Measurements from ENCODE around the gene LRFN2.

Gene LRFN2

DNA sequence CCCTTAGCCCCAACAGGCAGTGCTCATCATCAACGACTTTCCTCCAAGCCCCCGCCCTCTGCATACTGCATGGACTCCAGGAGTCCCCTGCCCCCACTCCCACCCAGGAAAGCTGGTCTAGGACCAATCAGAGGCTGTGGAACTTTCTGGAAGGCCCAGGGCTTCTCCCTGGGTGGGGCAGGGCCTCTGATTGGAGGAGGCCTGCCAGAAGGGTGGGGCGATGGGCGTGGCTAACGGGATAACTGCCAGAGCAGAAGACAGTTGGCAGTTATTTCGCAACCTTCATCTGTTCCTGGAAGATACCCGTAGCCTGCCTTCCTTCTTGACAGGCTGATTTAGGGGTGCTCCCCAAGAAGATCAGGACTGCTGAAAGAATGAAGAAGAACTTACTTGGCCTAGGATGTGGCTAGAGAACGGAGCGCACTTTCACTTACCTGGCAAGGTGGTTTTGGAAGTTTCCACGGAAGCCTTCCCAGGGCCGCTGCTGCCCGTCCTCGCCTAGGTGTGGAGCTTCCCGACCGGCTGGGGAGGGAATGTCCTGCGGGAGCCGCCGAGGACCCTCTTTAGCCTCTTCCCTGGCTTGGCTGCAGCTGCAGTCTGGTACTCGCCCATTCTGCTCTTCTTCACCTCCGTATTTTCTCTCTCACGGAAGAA is 209.0 kb downstream of the LRFN2 start:
- FAIRE-seq = no peak
- no peak for DNase-seq (ENCODE audit: insufficient read length, low spot score)
- TF ChIP-seq POU2F2 (IDR thresholded peaks at IDR 0.05; ENCODE audit: low read depth, low read length) (no peak), POLR2A (IDR thresholded peaks at IDR 0.05; ENCODE audit: low read depth, low read length) (no peak), TAF1 (IDR thresholded peaks at IDR 0.05; ENCODE audit: low read depth, low read length) (no peak), PAX5 (IDR thresholded peaks at IDR 0.05; ENCODE audit: insufficient read depth, low read length, severe bottlenecking) (no peak), SPI1 (IDR thresholded peaks at IDR 0.05; ENCODE audit: low read depth, low read length) (no peak), POLR2AphosphoS5 (IDR thresholded peaks at IDR 0.05; ENCODE audit: low read depth, low read length) (no peak)

DNA sequence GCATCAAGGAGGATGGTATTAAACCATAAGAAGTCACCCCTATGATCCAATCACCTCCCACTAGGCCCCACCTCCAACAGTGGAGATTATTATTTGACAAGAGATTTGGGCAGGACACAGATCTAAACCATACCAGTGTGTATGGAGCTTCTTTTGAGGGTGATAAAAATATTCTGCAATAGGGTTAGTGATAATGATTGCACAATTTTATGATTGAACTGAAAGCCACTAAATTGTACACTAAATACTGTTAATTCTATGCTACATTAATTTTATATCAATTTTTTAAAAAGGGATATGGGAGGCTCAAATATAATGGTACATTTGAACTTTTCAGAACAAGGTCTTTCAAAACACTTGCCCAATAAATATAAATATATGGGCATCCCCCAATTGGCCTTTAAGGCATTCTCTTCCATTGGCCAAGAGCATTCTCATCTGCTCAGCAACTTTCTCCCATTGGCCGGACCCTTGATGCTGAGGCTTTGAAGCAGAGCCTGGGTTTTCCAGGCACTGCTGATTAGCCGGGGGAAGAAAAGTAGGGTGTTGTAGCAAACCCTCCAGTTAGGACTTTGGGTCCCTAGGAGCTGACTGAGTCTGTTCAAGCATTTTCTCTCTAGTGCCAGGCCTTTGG is 209.9 kb downstream of the LRFN2 start:
- no peak for FAIRE-seq

DNA sequence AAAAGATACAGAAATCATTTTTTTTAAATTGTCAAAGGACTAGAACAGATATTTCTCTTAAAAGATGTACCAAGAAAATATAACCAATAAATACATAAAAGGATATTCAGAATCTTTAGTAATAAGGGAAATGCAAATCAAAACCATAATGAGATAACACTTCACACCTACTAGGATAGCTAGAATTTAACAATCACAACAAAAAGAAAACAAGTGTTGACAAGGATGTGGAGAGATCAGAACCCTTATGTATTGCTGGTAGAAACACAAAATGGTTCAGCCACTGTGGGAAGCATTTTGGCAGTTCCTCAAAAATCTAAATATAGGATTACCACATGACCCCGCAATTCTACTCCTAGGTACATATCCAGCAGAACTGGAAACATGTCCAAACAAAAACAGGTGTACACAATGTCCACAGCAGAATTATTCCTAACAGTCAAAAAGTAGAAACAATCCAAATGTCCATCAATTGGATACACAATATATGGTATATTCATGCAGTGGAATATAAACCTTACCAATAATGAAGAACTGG is 211.0 kb downstream of the LRFN2 start:
- FAIRE-seq = no peak
- no peak for DNase-seq (ENCODE audit: insufficient read length, low spot score)
- TF ChIP-seq POU2F2 (IDR thresholded peaks at IDR 0.05; ENCODE audit: low read depth, low read length) (no peak), POLR2A (IDR thresholded peaks at IDR 0.05; ENCODE audit: low read depth, low read length) (no peak), PAX5 (IDR thresholded peaks at IDR 0.05; ENCODE audit: insufficient read depth, low read length, severe bottlenecking) (no peak), TAF1 (IDR thresholded peaks at IDR 0.05; ENCODE audit: low read depth, low read length) (no peak), POLR2AphosphoS5 (IDR thresholded peaks at IDR 0.05; ENCODE audit: low read depth, low read length) (no peak), SPI1 (IDR thresholded peaks at IDR 0.05; ENCODE audit: low read depth, low read length) (no peak)

More for the DNA sequence above, 209.9 kb downstream of the LRFN2 start:
- DNase-seq (ENCODE audit: insufficient read length, low spot score) = no peak
- TF ChIP-seq POU2F2 (IDR thresholded peaks at IDR 0.05; ENCODE audit: low read depth, low read length) (no peak), PAX5 (IDR thresholded peaks at IDR 0.05; ENCODE audit: insufficient read depth, low read length, severe bottlenecking) (no peak), POLR2A (IDR thresholded peaks at IDR 0.05; ENCODE audit: low read depth, low read length) (no peak), POLR2AphosphoS5 (IDR thresholded peaks at IDR 0.05; ENCODE audit: low read depth, low read length) (no peak), SPI1 (IDR thresholded peaks at IDR 0.05; ENCODE audit: low read depth, low read length) (no peak), TAF1 (IDR thresholded peaks at IDR 0.05; ENCODE audit: low read depth, low read length) (no peak)

DNA sequence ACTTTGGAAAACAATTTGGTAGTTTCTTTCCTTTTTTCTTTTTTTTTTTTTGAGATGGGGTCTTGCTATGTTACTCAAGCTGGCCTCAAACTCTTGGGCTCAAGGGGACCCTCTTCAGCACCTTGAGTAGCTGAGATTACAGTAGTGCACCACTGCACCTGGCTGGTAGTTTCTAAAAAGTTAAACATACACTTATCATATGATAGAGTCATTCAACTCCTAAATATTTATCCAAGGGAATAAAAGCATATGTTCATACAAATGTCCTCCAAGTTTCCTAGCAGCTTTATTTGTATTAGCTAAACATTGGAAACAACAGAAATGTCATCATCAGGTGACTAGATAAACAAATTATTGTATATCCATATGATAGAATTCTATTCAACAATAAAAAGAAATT is 213.9 kb downstream of the LRFN2 start:
- FAIRE-seq (no peak), DNase-seq (ENCODE audit: insufficient read length, low spot score) (no peak)
- TF ChIP-seq POLR2A (IDR thresholded peaks at IDR 0.05; ENCODE audit: low read depth, low read length) (no peak), POU2F2 (IDR thresholded peaks at IDR 0.05; ENCODE audit: low read depth, low read length) (no peak), TAF1 (IDR thresholded peaks at IDR 0.05; ENCODE audit: low read depth, low read length) (no peak), POLR2AphosphoS5 (IDR thresholded peaks at IDR 0.05; ENCODE audit: low read depth, low read length) (no peak), PAX5 (IDR thresholded peaks at IDR 0.05; ENCODE audit: insufficient read depth, low read length, severe bottlenecking) (no peak), SPI1 (IDR thresholded peaks at IDR 0.05; ENCODE audit: low read depth, low read length) (no peak)

DNA sequence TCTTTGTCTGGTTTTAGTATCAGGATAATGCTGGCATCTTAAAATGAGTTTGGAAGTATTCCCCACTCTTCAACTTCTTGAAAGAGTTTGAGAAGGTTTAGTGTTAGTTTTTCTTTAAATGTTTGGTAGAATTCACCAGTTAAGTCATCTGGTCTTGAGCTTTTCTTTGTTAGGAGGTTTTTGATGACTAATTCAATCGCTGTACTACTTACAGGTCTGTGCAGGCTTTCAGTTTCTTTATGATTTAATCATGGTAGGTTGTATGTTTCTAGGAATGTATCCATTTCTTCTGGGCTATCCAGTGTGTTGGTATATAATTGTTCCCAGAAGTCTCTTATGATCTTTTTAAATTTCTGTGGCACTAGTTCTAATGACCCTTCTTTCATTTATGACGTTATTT is 215.5 kb downstream of the LRFN2 start:
- no peak for TF ChIP-seq PAX5 (IDR thresholded peaks at IDR 0.05; ENCODE audit: insufficient read depth, low read length, severe bottlenecking)
- no peak for TF ChIP-seq POLR2AphosphoS5 (IDR thresholded peaks at IDR 0.05; ENCODE audit: low read depth, low read length)
- no peak for TF ChIP-seq POU2F2 (IDR thresholded peaks at IDR 0.05; ENCODE audit: low read depth, low read length)
- TF ChIP-seq POLR2A (IDR thresholded peaks at IDR 0.05; ENCODE audit: low read depth, low read length) = no peak
- TF ChIP-seq SPI1 (IDR thresholded peaks at IDR 0.05; ENCODE audit: low read depth, low read length) = no peak
- no peak for TF ChIP-seq TAF1 (IDR thresholded peaks at IDR 0.05; ENCODE audit: low read depth, low read length)
- DNase-seq (ENCODE audit: insufficient read length, low spot score) (no peak), FAIRE-seq (no peak)

DNA sequence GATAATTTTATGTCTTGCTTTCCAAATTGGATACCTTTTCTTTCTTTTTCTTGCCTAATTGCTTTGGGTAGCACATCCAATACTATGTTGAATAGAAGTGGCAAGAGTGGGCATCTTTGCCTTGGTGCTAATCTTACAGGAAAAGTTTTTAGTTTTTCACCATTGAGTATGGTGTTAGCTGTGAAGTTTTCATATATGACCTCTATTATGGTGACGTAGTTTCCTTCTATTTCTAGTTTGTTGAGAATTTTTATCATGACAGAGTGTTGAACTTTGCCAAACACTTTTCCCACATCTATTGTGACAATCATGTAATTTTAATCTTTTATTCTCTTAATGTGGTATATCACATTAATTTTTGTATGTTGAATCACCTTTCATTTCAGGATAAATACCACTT is 216.1 kb downstream of the LRFN2 start:
- FAIRE-seq (no peak), DNase-seq (ENCODE audit: insufficient read length, low spot score) (no peak)
- TF ChIP-seq POLR2AphosphoS5 (IDR thresholded peaks at IDR 0.05; ENCODE audit: low read depth, low read length) = no peak
- TF ChIP-seq POU2F2 (IDR thresholded peaks at IDR 0.05; ENCODE audit: low read depth, low read length) = no peak
- no peak for TF ChIP-seq SPI1 (IDR thresholded peaks at IDR 0.05; ENCODE audit: low read depth, low read length)
- TF ChIP-seq POLR2A (IDR thresholded peaks at IDR 0.05; ENCODE audit: low read depth, low read length) = no peak
- TF ChIP-seq TAF1 (IDR thresholded peaks at IDR 0.05; ENCODE audit: low read depth, low read length) = no peak
- no peak for TF ChIP-seq PAX5 (IDR thresholded peaks at IDR 0.05; ENCODE audit: insufficient read depth, low read length, severe bottlenecking)

DNA sequence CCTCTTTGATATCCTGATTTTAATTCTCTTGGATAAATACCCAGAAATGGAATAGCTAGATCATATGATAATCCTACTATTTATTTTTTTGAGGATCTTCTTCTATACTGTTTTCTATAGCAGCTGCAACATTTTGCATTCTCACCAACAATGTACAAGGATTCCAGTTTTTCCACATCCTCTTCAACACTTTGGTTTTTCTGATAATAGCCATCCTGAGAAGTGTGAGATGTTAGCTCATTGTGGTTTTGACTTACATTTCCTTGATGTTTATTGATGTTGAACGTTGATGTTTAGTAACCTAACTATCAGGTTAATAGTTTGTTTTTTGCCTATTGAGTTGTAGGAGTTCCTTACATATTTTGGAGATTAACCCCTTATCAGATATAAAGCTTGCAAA is 217.3 kb downstream of the LRFN2 start:
- TF ChIP-seq POLR2AphosphoS5 (IDR thresholded peaks at IDR 0.05; ENCODE audit: low read depth, low read length) (no peak), TAF1 (IDR thresholded peaks at IDR 0.05; ENCODE audit: low read depth, low read length) (no peak), POLR2A (IDR thresholded peaks at IDR 0.05; ENCODE audit: low read depth, low read length) (no peak), POU2F2 (IDR thresholded peaks at IDR 0.05; ENCODE audit: low read depth, low read length) (no peak), PAX5 (IDR thresholded peaks at IDR 0.05; ENCODE audit: insufficient read depth, low read length, severe bottlenecking) (no peak), SPI1 (IDR thresholded peaks at IDR 0.05; ENCODE audit: low read depth, low read length) (no peak)
- FAIRE-seq = no peak
- DNase-seq (ENCODE audit: insufficient read length, low spot score) = no peak

DNA sequence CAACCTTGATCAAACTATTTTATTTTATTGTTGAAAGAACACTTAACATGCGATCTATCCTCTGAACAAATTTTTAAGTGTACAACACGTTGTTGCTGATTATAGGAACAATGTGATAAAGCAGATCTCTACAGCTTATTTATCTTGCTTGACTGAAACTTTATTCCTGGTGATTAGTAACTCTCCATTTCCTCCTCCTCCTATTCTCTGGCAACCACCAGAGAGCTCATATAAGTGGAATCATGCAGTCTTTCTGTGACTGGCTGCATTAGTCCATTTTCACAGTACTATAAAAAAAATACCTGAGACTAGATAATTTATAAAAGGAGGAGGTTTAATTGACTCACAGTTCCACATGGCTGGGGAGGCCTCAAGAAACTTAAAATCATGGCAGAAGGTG is 218.1 kb downstream of the LRFN2 start:
- DNase-seq (ENCODE audit: insufficient read length, low spot score) (no peak), FAIRE-seq (no peak)
- TF ChIP-seq POLR2A (IDR thresholded peaks at IDR 0.05; ENCODE audit: low read depth, low read length) (no peak), SPI1 (IDR thresholded peaks at IDR 0.05; ENCODE audit: low read depth, low read length) (no peak), POU2F2 (IDR thresholded peaks at IDR 0.05; ENCODE audit: low read depth, low read length) (no peak), PAX5 (IDR thresholded peaks at IDR 0.05; ENCODE audit: insufficient read depth, low read length, severe bottlenecking) (no peak), POLR2AphosphoS5 (IDR thresholded peaks at IDR 0.05; ENCODE audit: low read depth, low read length) (no peak), TAF1 (IDR thresholded peaks at IDR 0.05; ENCODE audit: low read depth, low read length) (no peak)

DNA sequence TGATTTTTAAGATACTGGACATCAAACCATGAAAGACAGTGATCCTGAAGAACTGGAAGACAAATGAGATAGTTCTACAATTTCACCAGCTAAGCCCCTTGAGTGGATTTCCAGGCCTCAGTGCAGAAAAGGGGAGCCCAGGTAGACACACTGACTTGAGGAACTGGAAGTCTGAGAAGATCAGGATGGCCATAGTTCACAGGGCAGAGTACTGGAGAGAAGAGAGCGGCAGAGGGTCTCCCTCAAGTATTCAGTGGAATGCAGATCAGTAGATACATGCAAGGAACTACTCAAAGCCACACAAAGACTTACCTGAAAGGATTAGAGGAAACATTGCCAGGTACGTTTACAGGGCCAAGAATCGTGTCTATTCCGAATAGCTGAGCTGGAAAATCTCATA is 224.3 kb downstream of the LRFN2 start:
- DNase-seq (ENCODE audit: insufficient read length, low spot score) (no peak), FAIRE-seq (no peak)
- TF ChIP-seq POLR2A (IDR thresholded peaks at IDR 0.05; ENCODE audit: low read depth, low read length) = no peak

All from GM12891 (cell line).